Measurements from ENCODE around the gene GRID2. TPM values are rescaled to one million over a fixed set of nuclear protein-coding genes. Genes with fewer than 3 reads are reported as not detected.

Gene GRID2
- total and polyA plus RNA-seq, 2 donors from 2014 or later, result 0.19 TPM; not detected in 1

DNA sequence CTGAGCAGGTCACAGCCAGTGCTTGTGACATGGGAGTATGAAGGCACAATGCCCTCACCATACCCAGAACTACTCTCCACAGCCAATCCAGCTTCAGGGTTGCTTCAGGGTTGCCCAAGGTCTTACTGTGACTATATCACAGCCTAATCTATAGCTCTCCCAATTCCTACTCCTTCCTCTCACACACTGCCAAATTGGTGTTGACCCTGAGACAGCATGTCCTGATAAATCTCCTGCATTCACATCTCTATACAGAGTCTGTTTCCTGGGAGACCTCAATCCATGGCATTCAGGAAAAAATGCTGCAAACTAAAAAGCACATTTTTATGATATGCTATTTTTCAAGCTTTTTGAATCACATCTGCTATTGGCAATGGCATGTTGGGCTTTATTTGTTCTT is 456.7 kb downstream of the GRID2 start:
- Histone ChIP-seq H3K9me3 (ENCODE audit: control insufficient read depth in 2 of 3, insufficient read depth in 1 of 3, low read length in 3 of 3) (no peaks in the 10 kb centered on the region), H3K27me3 (ENCODE audit: control insufficient read depth, insufficient read depth, low read length) (no peaks in the 10 kb centered on the region), H3K4me3 (ENCODE audit: low read length in 3 of 3) (no peak overlapping the region), H3K4me1 (ENCODE audit: control insufficient read depth in 2 of 3, insufficient read depth in 2 of 3, low read depth in 1 of 3, low read length in 3 of 3) (no peaks in the 10 kb centered on the region), H3K36me3 (ENCODE audit: control insufficient read depth in 2 of 3, insufficient read depth in 3 of 3, low read length in 3 of 3) (no peaks in the 10 kb centered on the region), H3K9ac (ENCODE audit: low read length in 3 of 3) (no peak overlapping the region), H3K27ac (ENCODE audit: low read depth in 2 of 2, low read length in 2 of 2) (no peak overlapping the region)
- intact Hi-C loops (cut with DNase I), result no loop called here
- TF ChIP-seq, protein P1, sequence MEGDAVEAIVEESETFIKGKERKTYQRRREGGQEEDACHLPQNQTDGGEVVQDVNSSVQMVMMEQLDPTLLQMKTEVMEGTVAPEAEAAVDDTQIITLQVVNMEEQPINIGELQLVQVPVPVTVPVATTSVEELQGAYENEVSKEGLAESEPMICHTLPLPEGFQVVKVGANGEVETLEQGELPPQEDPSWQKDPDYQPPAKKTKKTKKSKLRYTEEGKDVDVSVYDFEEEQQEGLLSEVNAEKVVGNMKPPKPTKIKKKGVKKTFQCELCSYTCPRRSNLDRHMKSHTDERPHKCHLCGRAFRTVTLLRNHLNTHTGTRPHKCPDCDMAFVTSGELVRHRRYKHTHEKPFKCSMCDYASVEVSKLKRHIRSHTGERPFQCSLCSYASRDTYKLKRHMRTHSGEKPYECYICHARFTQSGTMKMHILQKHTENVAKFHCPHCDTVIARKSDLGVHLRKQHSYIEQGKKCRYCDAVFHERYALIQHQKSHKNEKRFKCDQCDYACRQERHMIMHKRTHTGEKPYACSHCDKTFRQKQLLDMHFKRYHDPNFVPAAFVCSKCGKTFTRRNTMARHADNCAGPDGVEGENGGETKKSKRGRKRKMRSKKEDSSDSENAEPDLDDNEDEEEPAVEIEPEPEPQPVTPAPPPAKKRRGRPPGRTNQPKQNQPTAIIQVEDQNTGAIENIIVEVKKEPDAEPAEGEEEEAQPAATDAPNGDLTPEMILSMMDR (IDR thresholded peaks at IDR 0.05; ENCODE audit: borderline replicate concordance, extremely low read depth, insufficient read depth), result no peak
- FAIRE-seq (no peak), DNase-seq (no peak)

GRCh38 chr4:92776080-92776479 is 472.3 kb downstream of the GRID2 start:
- H3K4me1 ChIP-seq (ENCODE audit: control insufficient read depth in 2 of 3, insufficient read depth in 2 of 3, low read depth in 1 of 3, low read length in 3 of 3), result no peaks in the 10 kb centered on the region
- no peaks in the 10 kb centered on the region for H3K27me3 ChIP-seq (ENCODE audit: control insufficient read depth, insufficient read depth, low read length)
- H3K4me3 ChIP-seq (ENCODE audit: low read length in 3 of 3), result no peak overlapping the region
- no peak overlapping the region for H3K27ac ChIP-seq (ENCODE audit: low read depth in 2 of 2, low read length in 2 of 2)
- intact Hi-C loops (cut with DNase I), result no loop called here
- H3K9me3 ChIP-seq (ENCODE audit: control insufficient read depth in 2 of 3, insufficient read depth in 1 of 3, low read length in 3 of 3), result no peaks in the 10 kb centered on the region
- no peaks in the 10 kb centered on the region for H3K36me3 ChIP-seq (ENCODE audit: control insufficient read depth in 2 of 3, insufficient read depth in 3 of 3, low read length in 3 of 3)
- TF ChIP-seq, protein P1 (IDR thresholded peaks at IDR 0.05; ENCODE audit: borderline replicate concordance, extremely low read depth, insufficient read depth), result no peak
- DNase-seq, result no peak
- no peak overlapping the region for H3K9ac ChIP-seq (ENCODE audit: low read length in 3 of 3)
- no peak for FAIRE-seq

GRCh38 chr4:92789741-92790140 is 486.0 kb downstream of the GRID2 start:
- Histone ChIP-seq H3K4me3 (ENCODE audit: low read length in 3 of 3) (no peak overlapping the region), H3K9me3 (ENCODE audit: control insufficient read depth in 2 of 3, insufficient read depth in 1 of 3, low read length in 3 of 3) (no peaks in the 10 kb centered on the region), H3K27ac (ENCODE audit: low read depth in 2 of 2, low read length in 2 of 2) (no peak overlapping the region), H3K9ac (ENCODE audit: low read length in 3 of 3) (no peak overlapping the region), H3K36me3 (ENCODE audit: control insufficient read depth in 2 of 3, insufficient read depth in 3 of 3, low read length in 3 of 3) (no peaks in the 10 kb centered on the region), H3K27me3 (ENCODE audit: control insufficient read depth, insufficient read depth, low read length) (no peaks in the 10 kb centered on the region), H3K4me1 (ENCODE audit: control insufficient read depth in 2 of 3, insufficient read depth in 2 of 3, low read depth in 1 of 3, low read length in 3 of 3) (no peaks in the 10 kb centered on the region)
- TF ChIP-seq, protein P1 (IDR thresholded peaks at IDR 0.05; ENCODE audit: borderline replicate concordance, extremely low read depth, insufficient read depth), result no peak
- no peak for FAIRE-seq
- DNase-seq, result peak in 1 of 5 donors; percentile 9
- intact Hi-C loops (cut with DNase I), result no loop called here

DNA sequence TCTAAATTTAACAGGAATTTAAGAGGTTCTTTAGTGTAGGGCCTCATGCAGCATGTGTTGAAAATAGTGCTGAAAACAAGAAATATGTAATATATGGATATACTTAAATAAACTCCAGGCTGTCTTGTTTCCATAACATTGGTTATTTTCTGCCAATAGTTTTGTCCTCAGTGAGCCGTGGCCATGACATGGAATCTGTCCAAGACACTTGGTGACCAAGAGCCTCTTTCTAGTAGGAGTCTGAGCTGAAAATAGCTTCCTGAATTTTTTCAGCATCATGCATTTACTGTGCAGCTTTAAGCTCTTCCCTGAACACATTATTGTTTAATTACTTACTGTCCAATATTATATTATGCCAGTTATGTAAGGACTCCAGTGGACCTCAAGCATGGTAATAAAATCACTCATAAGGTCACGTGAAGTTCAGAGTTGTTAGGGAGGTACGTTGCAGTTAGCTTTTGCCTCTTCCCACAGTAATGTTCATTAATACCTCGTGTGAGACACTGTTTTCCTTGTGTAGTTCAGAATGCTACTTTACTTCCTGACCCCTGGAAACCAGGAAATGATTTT is 488.2 kb downstream of the GRID2 start:
- Histone ChIP-seq H3K36me3 (ENCODE audit: control insufficient read depth in 2 of 3, insufficient read depth in 3 of 3, low read length in 3 of 3) (no peaks in the 10 kb centered on the region), H3K9ac (ENCODE audit: low read length in 3 of 3) (no peak overlapping the region), H3K27ac (ENCODE audit: low read depth in 2 of 2, low read length in 2 of 2) (no peak overlapping the region), H3K4me3 (ENCODE audit: low read length in 3 of 3) (no peak overlapping the region), H3K4me1 (ENCODE audit: control insufficient read depth in 2 of 3, insufficient read depth in 2 of 3, low read depth in 1 of 3, low read length in 3 of 3) (no peaks in the 10 kb centered on the region), H3K27me3 (ENCODE audit: control insufficient read depth, insufficient read depth, low read length) (no peaks in the 10 kb centered on the region), H3K9me3 (ENCODE audit: control insufficient read depth in 2 of 3, insufficient read depth in 1 of 3, low read length in 3 of 3) (peaks cover 0 to 7% (median 0%) of the 10 kb centered on the region in 3 donors)
- FAIRE-seq (no peak), DNase-seq (peak in 2 of 5 donors; percentile 3 to 4)
- intact Hi-C loops (cut with DNase I), result no loop called here
- TF ChIP-seq, protein P1 (IDR thresholded peaks at IDR 0.05; ENCODE audit: borderline replicate concordance, extremely low read depth, insufficient read depth), result no peak

Measured in kidney (tissue), 14 donors.